IMR-90 (cell line): ENCODE data around the gene PLA2G4F. TPM values are rescaled to one million over a fixed set of nuclear protein-coding genes. Genes with fewer than 3 reads are reported as not detected.

Experiments
- ATAC-seq: fragments of 200-7000 bp; cut with Tn5 transposase; 2 replicates; pipeline ENCODE4 v1.9.1; 2020; ENCODE audit warnings: low read depth, mild to moderate bottlenecking, moderate library complexity
- BruUV-seq: library from RNA; stranded (reverse); fragments of 400-500 nt; replicated peaks from 2 replicates; lab custom pipeline; 2021; lab: Mats Ljungman, UMichigan
- CTCF ChIA-PET: fragments of 300-600 bp; formaldehyde crosslinking; extraction: SDS; loops from one replicate; lab custom pipeline; 2021; ENCODE audit warnings: antibody characterized with exemption; lab: Yijun Ruan, JAX
- POLR2A ChIA-PET: fragments of 300-600 bp; sonication (Branson Sonifier 250); formaldehyde crosslinking; loops from one replicate; lab custom pipeline; 2022; ENCODE audit warnings: antibody characterized with exemption; ENCODE audit not compliant: unreplicated experiment; lab: Charles Lee
- DNase-seq: peaks from one replicate; pipeline ENCODE4 v3.0.0; 2013
- H2AFZ ChIP-seq: replicated peaks from 2 replicates; pipeline ENCODE3; 2013; ENCODE audit warnings: low read length, mild to moderate bottlenecking; ENCODE audit not compliant: poor library complexity
- H2AK5ac ChIP-seq: 2 replicates; pipeline ENCODE4 v1.6.1; 2013; ENCODE audit warnings: low read depth, low read length, inconsistent platforms
- H2AK9ac ChIP-seq: replicated peaks from 2 replicates; pipeline ENCODE3; 2013; ENCODE audit warnings: mild to moderate bottlenecking, low read depth, low read length, moderate library complexity; ENCODE audit not compliant: poor library complexity
- H2BK120ac ChIP-seq: 2 replicates; pipeline ENCODE4 v1.6.1; 2013; ENCODE audit warnings: low read depth, low read length, inconsistent platforms
- H2BK15ac ChIP-seq: 3 replicates; pipeline ENCODE4 v1.6.1; 2013; ENCODE audit warnings: low read depth, low read length, inconsistent platforms
- H2BK20ac ChIP-seq: 2 replicates; pipeline ENCODE4 v1.6.1; 2013; ENCODE audit warnings: low read depth, mild to moderate bottlenecking, inconsistent platforms, low read length, moderate library complexity
- H2BK5ac ChIP-seq: 2 replicates; pipeline ENCODE4 v1.6.1; 2013; ENCODE audit warnings: mild to moderate bottlenecking, low read depth, low read length, inconsistent platforms; ENCODE audit not compliant: poor library complexity, severe bottlenecking
- H3K14ac ChIP-seq: replicated peaks from 2 replicates; pipeline ENCODE4 v1.6.1; 2013; ENCODE audit warnings: low read depth, low read length, inconsistent platforms
- H3K18ac ChIP-seq: 2 replicates; pipeline ENCODE4 v1.6.1; 2013; ENCODE audit warnings: low read depth, low read length, control low read depth
- H3K23ac ChIP-seq: 2 replicates; pipeline ENCODE4 v1.6.1; 2013; ENCODE audit warnings: low read depth, low read length, inconsistent platforms
- H3K27ac ChIP-seq: 2 replicates; pipeline ENCODE4 v1.5.1; 2013; ENCODE audit warnings: mild to moderate bottlenecking, control low read depth, low read length; ENCODE audit not compliant: insufficient read depth
- H3K27me3 ChIP-seq: 2 replicates; pipeline ENCODE4 v1.6.1; 2013; ENCODE audit warnings: low read length; ENCODE audit not compliant: control insufficient read depth, insufficient read depth
- H3K36me3 ChIP-seq: 2 replicates; pipeline ENCODE4 v1.6.1; 2013; ENCODE audit warnings: low read length, mixed read lengths; ENCODE audit not compliant: control insufficient read depth, insufficient read depth
- H3K4ac ChIP-seq: 2 replicates; pipeline ENCODE4 v1.6.1; 2013; ENCODE audit warnings: low read depth, low read length, inconsistent platforms
- H3K4me1 ChIP-seq: 2 replicates; pipeline ENCODE4 v1.6.1; 2013; ENCODE audit warnings: low read length, mixed read lengths; ENCODE audit not compliant: control insufficient read depth, insufficient read depth
- H3K4me2 ChIP-seq: 2 replicates; pipeline ENCODE4 v1.6.1; 2013; ENCODE audit warnings: low read depth, mild to moderate bottlenecking, control low read depth, low read length, moderate library complexity
- H3K4me3 ChIP-seq: 2 replicates; pipeline ENCODE4 v1.5.1; 2013; ENCODE audit warnings: low read depth, mild to moderate bottlenecking, control low read depth, low read length, moderate library complexity; ENCODE audit not compliant: insufficient read depth
- H3K56ac ChIP-seq: 2 replicates; pipeline ENCODE4 v1.6.1; 2013; ENCODE audit warnings: low read length, inconsistent platforms; ENCODE audit not compliant: insufficient read depth; ENCODE audit errors: extremely low read depth
- H3K79me1 ChIP-seq, 2 experiments: 2 replicates each; pipeline ENCODE4 v1.6.1; 2013; ENCODE audit warnings: low read length in 2 of 2, inconsistent platforms in 1 of 2, low read depth in 1 of 2
- H3K9ac ChIP-seq: 2 replicates; pipeline ENCODE4 v1.6.1; 2013; ENCODE audit warnings: low read depth, low read length, control low read depth
- H3K9me1 ChIP-seq: 2 replicates; pipeline ENCODE4 v1.6.1; 2013; ENCODE audit warnings: low read length, inconsistent platforms; ENCODE audit not compliant: insufficient read depth
- H3K9me3 ChIP-seq: 2 replicates; pipeline ENCODE4 v1.6.1; 2013; ENCODE audit warnings: low read length; ENCODE audit not compliant: control insufficient read depth, insufficient read depth
- H4K20me1 ChIP-seq: 2 replicates; pipeline ENCODE4 v1.6.1; 2013; ENCODE audit warnings: low read length, inconsistent platforms; ENCODE audit not compliant: insufficient read depth
- H4K5ac ChIP-seq: 2 replicates; pipeline ENCODE4 v1.6.1; 2013; ENCODE audit warnings: mild to moderate bottlenecking, low read depth, low read length, control low read depth
- H4K8ac ChIP-seq, 2 experiments: 2 replicates each; pipeline ENCODE4 v1.6.1; 2013; ENCODE audit warnings: low read depth in 2 of 2, low read length in 2 of 2, control low read depth in 1 of 2, inconsistent platforms in 1 of 2
- H4K91ac ChIP-seq: 2 replicates; pipeline ENCODE4 v1.6.1; 2013; ENCODE audit warnings: low read depth, low read length, inconsistent platforms; ENCODE audit not compliant: insufficient read depth
- RCOR1 ChIP-seq: IDR thresholded peaks from 2 replicates; pipeline ENCODE4 v1.6.1; 2012; ENCODE audit warnings: mild to moderate bottlenecking, low read length, improper control_type of control experiment; ENCODE audit not compliant: insufficient replicate concordance
- WGBS, 2 experiments: methylation state at CpG; one replicate each; pipeline versions ENCODE4 v1.1.5 to v1.1.7; 2013; ENCODE audit warnings: missing lambda C conversion rate in 2 of 2; ENCODE audit not compliant: insufficient read length in 1 of 2; ENCODE audit errors: extremely low coverage in 2 of 2; 5-methylcytosine and 5-hydroxymethylcytosine counted together
- dilution Hi-C: fragments of 300-500 bp; cut with HindIII; formaldehyde crosslinking; loops from one replicate; pipeline ENCODE4 v1.14.3; 2018; ENCODE audit warnings: low sequenced_read_pairs; ENCODE audit not compliant: unreplicated experiment
- in situ Hi-C: fragments of 300-500 bp; cut with MboI; formaldehyde crosslinking; loops from 3 replicates; pipeline ENCODE4 v1.14.3; 2019; ENCODE audit warnings: low sequenced_read_pairs, inconsistent platforms, mixed read lengths
- intact Hi-C: fragments of 100-400 bp; cut with micrococcal nuclease; formaldehyde crosslinking; loops from 2 replicates; pipeline ENCODE4 v1.10.0; 2022
- polyA plus RNA-seq, 3 experiments: library from polyadenylated mRNA; depleted of rRNA; stranded (reverse); fragments of >200 nt; gene quantifications; 2 replicates each; pipeline ENCODE4 v1.2.3, GENCODE V29; 2012; ENCODE audit warnings: low replicate concordance in 1 of 3
- total RNA-seq: library from RNA; depleted of rRNA; stranded (reverse); fragments of >200 nt; gene quantifications from 2 replicates; pipeline ENCODE4 v1.2.3, GENCODE V29; 2012
- TF ChIP-seq, protein P1 (sequence below): conservative IDR thresholded peaks from 2 replicates; pipeline ENCODE4 v1.5.1; 2012; ENCODE audit warnings: mild to moderate bottlenecking, low read depth, low read length, improper control_type of control experiment

Gene PLA2G4F
- total and polyA plus RNA-seq, 2 of the 4 experiments (the other 2 are of a cell fraction): not detected

DNA sequence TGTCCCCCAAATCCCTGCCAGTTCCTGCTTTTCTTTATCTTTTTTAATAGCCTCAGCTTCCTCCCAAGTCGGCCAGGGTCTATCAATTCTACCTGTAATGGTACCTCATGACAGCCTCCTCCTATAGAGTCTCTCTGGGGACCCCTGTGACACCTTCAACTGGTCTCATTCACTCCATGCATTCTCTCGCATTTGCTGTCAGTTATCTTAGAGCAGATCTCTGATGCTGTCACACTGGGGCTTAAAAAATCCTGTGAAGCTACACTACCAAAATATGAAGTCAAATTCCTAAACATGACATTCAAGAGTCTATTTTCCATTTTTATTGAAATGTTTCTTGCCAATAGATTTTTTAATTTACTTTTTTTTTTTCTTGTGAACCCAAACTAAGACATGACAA lies 46.2 kb upstream of the PLA2G4F start:
- H4K5ac ChIP-seq: no peak overlapping the region; the same call in 1 of the 2 replicates
- TF ChIP-seq RCOR1: no peak
- TF ChIP-seq, protein P1, sequence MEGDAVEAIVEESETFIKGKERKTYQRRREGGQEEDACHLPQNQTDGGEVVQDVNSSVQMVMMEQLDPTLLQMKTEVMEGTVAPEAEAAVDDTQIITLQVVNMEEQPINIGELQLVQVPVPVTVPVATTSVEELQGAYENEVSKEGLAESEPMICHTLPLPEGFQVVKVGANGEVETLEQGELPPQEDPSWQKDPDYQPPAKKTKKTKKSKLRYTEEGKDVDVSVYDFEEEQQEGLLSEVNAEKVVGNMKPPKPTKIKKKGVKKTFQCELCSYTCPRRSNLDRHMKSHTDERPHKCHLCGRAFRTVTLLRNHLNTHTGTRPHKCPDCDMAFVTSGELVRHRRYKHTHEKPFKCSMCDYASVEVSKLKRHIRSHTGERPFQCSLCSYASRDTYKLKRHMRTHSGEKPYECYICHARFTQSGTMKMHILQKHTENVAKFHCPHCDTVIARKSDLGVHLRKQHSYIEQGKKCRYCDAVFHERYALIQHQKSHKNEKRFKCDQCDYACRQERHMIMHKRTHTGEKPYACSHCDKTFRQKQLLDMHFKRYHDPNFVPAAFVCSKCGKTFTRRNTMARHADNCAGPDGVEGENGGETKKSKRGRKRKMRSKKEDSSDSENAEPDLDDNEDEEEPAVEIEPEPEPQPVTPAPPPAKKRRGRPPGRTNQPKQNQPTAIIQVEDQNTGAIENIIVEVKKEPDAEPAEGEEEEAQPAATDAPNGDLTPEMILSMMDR: no peak
- peaks cover 4% of the 10 kb centered on the region; the same call in 1 of the 2 replicates for H4K20me1 ChIP-seq
- no peak overlapping the region; the same call in 1 of the 2 replicates for H3K23ac ChIP-seq
- dilution Hi-C loops: no loop called here
- ChIA-PET POLR2A (no interaction called here), CTCF (interaction anchor here (0.5 kb wide), 1 partner anchor 804 kb away, joined by 3 read pairs; no protein-coding TSS in a partner anchor)
- H3K4me2 ChIP-seq: no peak overlapping the region
- no peak for DNase-seq
- no peaks in the 10 kb centered on the region for H3K9me3 ChIP-seq
- ATAC-seq: no peak
- BruUV-seq: no TSS peak
- H3K14ac ChIP-seq: no peak overlapping the region
- H3K4me3 ChIP-seq: no peak overlapping the region
- no peak overlapping the region for H2AK5ac ChIP-seq
- no peak overlapping the region for H2AK9ac ChIP-seq
- WGBS, 2 experiments: 55% methylated on average over 1 of the region's 2 CpGs; no CpG with 5 or more reads in 1 of the 2 experiments
- no peaks in the 10 kb centered on the region for H3K27me3 ChIP-seq
- no peak overlapping the region for H4K8ac ChIP-seq
- no peak overlapping the region for H4K91ac ChIP-seq
- H3K18ac ChIP-seq: no peak overlapping the region
- H3K9me1 ChIP-seq: peaks cover 11% of the 10 kb centered on the region
- H3K56ac ChIP-seq: no peak overlapping the region
- H3K4me1 ChIP-seq: peaks cover 4% of the 10 kb centered on the region; the same call in 1 of the 2 replicates
- in situ Hi-C loops: no loop called here
- H3K36me3 ChIP-seq: peaks cover 13% of the 10 kb centered on the region
- no peak overlapping the region for H3K27ac ChIP-seq
- no peak overlapping the region for H2BK15ac ChIP-seq
- no peak overlapping the region for H2AFZ ChIP-seq
- intact Hi-C loops: no loop called here
- no peak overlapping the region for H3K9ac ChIP-seq
- H2BK20ac ChIP-seq: no peak overlapping the region
- H3K79me1 ChIP-seq: peaks cover 48 to 73% of the 10 kb centered on the region in 2 experiments
- no peak overlapping the region for H3K4ac ChIP-seq
- no peak overlapping the region for H2BK5ac ChIP-seq
- no peak overlapping the region for H2BK120ac ChIP-seq
